Endothelial cell of umbilical vein (primary cell): ENCODE data around the gene ZDHHC14. TPM values are rescaled to one million over a fixed set of nuclear protein-coding genes. Genes with fewer than 3 reads are reported as not detected.

Experiments used
- BruUV-seq: library from RNA; stranded (reverse); fragments of 400-500 nt; replicated peaks from 2 replicates; lab custom pipeline; 2021; lab: Mats Ljungman, UMichigan
- CTCF ChIA-PET: fragments of 300-600, 350-600 bp; sonication (Branson Sonifier 250); formaldehyde crosslinking; loops from one replicate; lab custom pipeline; 2021; ENCODE audit warnings: antibody characterized with exemption, inconsistent platforms; lab: Charles Lee
- POLR2A ChIA-PET: fragments of 300-600, 350-600 bp; sonication (Branson Sonifier 250); formaldehyde crosslinking; loops from one replicate; lab custom pipeline; 2021; ENCODE audit warnings: antibody characterized with exemption, inconsistent platforms; lab: Charles Lee
- DNase-seq: peaks from one replicate; pipeline ENCODE4 v3.0.0-alpha.2; 2011; ENCODE audit warnings: low read depth, low spot score
- FAIRE-seq: peaks from 2 replicates; lab custom pipeline; 2011; peaks lifted over from hg19 to GRCh38; lab: Jason Lieb, UNC
- H2AFZ ChIP-seq: 2 replicates; pipeline ENCODE4 v1.6.0; 2012; ENCODE audit warnings: low read depth, low read length, control low read depth, inconsistent platforms
- H3K27ac ChIP-seq: 2 replicates; pipeline ENCODE4 v1.5.1; 2011; ENCODE audit warnings: low read depth, mild to moderate bottlenecking, control low read depth, low read length, moderate library complexity; ENCODE audit not compliant: insufficient read depth
- H3K27me3 ChIP-seq, 2 experiments: 2 replicates each; pipeline versions ENCODE4 v1.6.0 to v1.6.1; 2011; ENCODE audit warnings: low read length in 2 of 2, mixed read lengths in 1 of 2; ENCODE audit not compliant: control insufficient read depth in 2 of 2, insufficient read depth in 2 of 2
- H3K36me3 ChIP-seq, 2 experiments: 2 replicates in 1 of 2; 3 replicates in 1 of 2; pipeline ENCODE4 v1.5.1; 2011; ENCODE audit warnings: low read length in 2 of 2, mild to moderate bottlenecking in 1 of 2, moderate library complexity in 1 of 2; ENCODE audit not compliant: control insufficient read depth in 2 of 2, insufficient read depth in 2 of 2; ENCODE audit errors: extremely low read depth in 1 of 2
- H3K4me1 ChIP-seq: 3 replicates; pipeline ENCODE4 v1.5.1; 2011; ENCODE audit warnings: mild to moderate bottlenecking, low read length; ENCODE audit not compliant: control insufficient read depth, insufficient read depth; ENCODE audit errors: extremely low read depth
- H3K4me2 ChIP-seq: 2 replicates; pipeline ENCODE4 v1.6.1; 2011; ENCODE audit warnings: low read length, control low read depth, mixed read lengths; ENCODE audit not compliant: insufficient read depth
- H3K4me3 ChIP-seq, 3 experiments: fragments of 200-600 bp in 1 of 3; sonication (generic), shearing (Covaris generic) in 1 of 3; replicated peaks in 1 of 3; 2 replicates each; pipeline ENCODE4 v1.5.1; 2011 to 2016; ENCODE audit warnings: control low read depth in 3 of 3, low read length in 3 of 3, mild to moderate bottlenecking in 2 of 3, inconsistent platforms in 1 of 3, low read depth in 1 of 3, moderate library complexity in 1 of 3; ENCODE audit not compliant: insufficient read depth in 1 of 3
- H3K79me2 ChIP-seq: 2 replicates; pipeline ENCODE4 v1.6.0; 2012; ENCODE audit warnings: low read length, inconsistent platforms; ENCODE audit not compliant: control insufficient read depth, insufficient read depth
- H3K9ac ChIP-seq: replicated peaks from 2 replicates; pipeline ENCODE3; 2011; ENCODE audit warnings: low read length, control low read depth; ENCODE audit not compliant: insufficient read depth; ENCODE audit errors: extremely low read depth
- H3K9me1 ChIP-seq: replicated peaks from 3 replicates; pipeline ENCODE4 v1.6.0; 2011; ENCODE audit warnings: mild to moderate bottlenecking, low read length; ENCODE audit not compliant: control insufficient read depth, insufficient read depth; ENCODE audit errors: extremely low read depth
- H3K9me3 ChIP-seq: replicated peaks from 2 replicates; pipeline ENCODE4 v1.5.1; 2012; ENCODE audit warnings: low read length, inconsistent platforms; ENCODE audit not compliant: control insufficient read depth, insufficient read depth
- H4K20me1 ChIP-seq: replicated peaks from 2 replicates; pipeline ENCODE3; 2011; ENCODE audit warnings: mild to moderate bottlenecking, low read length; ENCODE audit not compliant: control insufficient read depth, insufficient read depth; ENCODE audit errors: extremely low read depth
- EZH2 ChIP-seq: IDR thresholded peaks from 2 replicates; pipeline ENCODE4 v1.6.1; 2012; ENCODE audit warnings: borderline replicate concordance, low read depth, mild to moderate bottlenecking, moderate library complexity, low read length, inconsistent platforms; ENCODE audit not compliant: severe bottlenecking
- FOS ChIP-seq: IDR thresholded peaks from 2 replicates; pipeline ENCODE4 v1.6.1; 2011; ENCODE audit warnings: mild to moderate bottlenecking, low read length, moderate library complexity, borderline replicate concordance; ENCODE audit not compliant: insufficient read depth
- GATA2 ChIP-seq: IDR thresholded peaks from 2 replicates; pipeline ENCODE4 v1.7.0; 2011; ENCODE audit warnings: low read depth, mild to moderate bottlenecking, moderate library complexity, mixed read lengths, low read length; ENCODE audit not compliant: insufficient read length, insufficient read depth
- JUN ChIP-seq: IDR thresholded peaks from 2 replicates; pipeline ENCODE4 v1.6.1; 2011; ENCODE audit warnings: borderline replicate concordance, low read depth; ENCODE audit not compliant: insufficient read length, insufficient read depth
- MYC ChIP-seq: IDR thresholded peaks from one replicate; pipeline ENCODE4 v1.6.1; 2011; ENCODE audit warnings: mild to moderate bottlenecking, low read depth, low read length
- POLR2A ChIP-seq: IDR thresholded peaks from 2 replicates; pipeline ENCODE4 v1.6.1; 2012; ENCODE audit warnings: low read depth, mild to moderate bottlenecking, control low read depth, low read length
- POLR2AphosphoS5 ChIP-seq: IDR thresholded peaks from 2 replicates; pipeline ENCODE4 v1.6.1; 2012; ENCODE audit warnings: low read depth, mild to moderate bottlenecking, control low read depth, low read length, moderate library complexity; ENCODE audit not compliant: insufficient read depth
- dilution Hi-C: fragments of 300-500 bp; cut with MboI; formaldehyde crosslinking; loops from one replicate; pipeline ENCODE4 v1.15.0; 2019; ENCODE audit warnings: low sequenced_read_pairs; ENCODE audit not compliant: extremely low pct_ligation_motif_present
- intact Hi-C: fragments of 100-400 bp; cut with micrococcal nuclease; formaldehyde crosslinking; loops from one replicate; pipeline ENCODE4 v1.10.0; 2022
- polyA plus RNA-seq, 4 experiments: library from polyadenylated mRNA; depleted of rRNA in 3 of 4; stranded (reverse) in 3 of 4; unstranded in 1 of 4; fragments of >200 nt; gene quantifications; 2 replicates each; pipeline versions ENCODE4 v1.2.1 to v1.2.3, GENCODE V29; 2011 to 2012; ENCODE audit warnings: missing spikeins in 1 of 4
- total RNA-seq: library from RNA; stranded (reverse); gene quantifications from 2 replicates; pipeline ENCODE4 v1.2.3, GENCODE V29; 2021
- TF ChIP-seq, protein P1 (sequence below), 2 donors: IDR thresholded peaks; 1 replicate in 1 of 2; 2 replicates in 1 of 2; pipeline ENCODE4 v1.5.1; 2011; ENCODE audit warnings: low read length in 2 of 2, mild to moderate bottlenecking in 2 of 2, moderate library complexity in 2 of 2, control low read depth in 1 of 2, inconsistent platforms in 1 of 2, low read depth in 1 of 2; ENCODE audit not compliant: insufficient read depth in 1 of 2; ENCODE audit errors: extremely low read depth in 1 of 2
- TF ChIP-seq, protein P2 (sequence below): IDR thresholded peaks from 2 replicates; pipeline ENCODE4 v1.6.1; 2011; ENCODE audit not compliant: insufficient read depth, insufficient read length

The ZDHHC14 gene
- total and polyA plus RNA-seq, 2 donors (not counting 3 experiments of a cell fraction or from before 2014, with no cell fraction given): 23.0 to 25.6 TPM

DNA sequence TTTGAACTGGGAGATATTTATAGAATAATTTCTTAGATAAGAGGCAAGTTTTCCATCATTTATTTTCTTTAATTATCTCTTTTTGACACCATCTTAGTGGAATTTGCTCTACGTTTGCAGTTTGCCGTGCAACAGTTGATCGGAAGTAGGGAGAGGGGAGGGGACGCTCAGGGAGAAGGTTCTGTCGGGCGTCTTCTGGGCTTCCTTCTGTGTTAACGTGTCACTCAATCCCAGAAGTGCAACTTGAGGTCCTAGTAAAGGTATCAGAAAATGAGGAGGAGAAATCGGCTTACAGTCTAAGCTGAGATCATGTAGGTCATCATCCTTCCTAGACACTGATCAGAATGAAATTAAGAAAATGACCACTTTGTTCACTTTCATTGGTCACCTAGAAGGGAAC lies 293.1 kb downstream of the ZDHHC14 start:
- H3K4me3 ChIP-seq: no peak overlapping the region
- FAIRE-seq (no peak), DNase-seq (no peak)
- H3K27ac ChIP-seq: no peak overlapping the region
- peaks cover 0 to 3% of the 10 kb centered on the region in 2 experiments for H3K36me3 ChIP-seq
- no peak overlapping the region for H3K4me2 ChIP-seq
- dilution Hi-C loops (no loop called here), intact Hi-C loops (no loop called here)
- TF ChIP-seq GATA2 (no peak), POLR2AphosphoS5 (no peak), FOS (no peak), JUN (no peak), MYC (no peak), EZH2 (no peak), POLR2A (no peak)
- TF ChIP-seq, protein P1, sequence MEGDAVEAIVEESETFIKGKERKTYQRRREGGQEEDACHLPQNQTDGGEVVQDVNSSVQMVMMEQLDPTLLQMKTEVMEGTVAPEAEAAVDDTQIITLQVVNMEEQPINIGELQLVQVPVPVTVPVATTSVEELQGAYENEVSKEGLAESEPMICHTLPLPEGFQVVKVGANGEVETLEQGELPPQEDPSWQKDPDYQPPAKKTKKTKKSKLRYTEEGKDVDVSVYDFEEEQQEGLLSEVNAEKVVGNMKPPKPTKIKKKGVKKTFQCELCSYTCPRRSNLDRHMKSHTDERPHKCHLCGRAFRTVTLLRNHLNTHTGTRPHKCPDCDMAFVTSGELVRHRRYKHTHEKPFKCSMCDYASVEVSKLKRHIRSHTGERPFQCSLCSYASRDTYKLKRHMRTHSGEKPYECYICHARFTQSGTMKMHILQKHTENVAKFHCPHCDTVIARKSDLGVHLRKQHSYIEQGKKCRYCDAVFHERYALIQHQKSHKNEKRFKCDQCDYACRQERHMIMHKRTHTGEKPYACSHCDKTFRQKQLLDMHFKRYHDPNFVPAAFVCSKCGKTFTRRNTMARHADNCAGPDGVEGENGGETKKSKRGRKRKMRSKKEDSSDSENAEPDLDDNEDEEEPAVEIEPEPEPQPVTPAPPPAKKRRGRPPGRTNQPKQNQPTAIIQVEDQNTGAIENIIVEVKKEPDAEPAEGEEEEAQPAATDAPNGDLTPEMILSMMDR (IDR thresholded peaks at IDR 0.05; ENCODE audit: extremely low read depth in 1 of 2, insufficient read depth in 1 of 2, low read depth in 1 of 2, low read length in 2 of 2): no peak
- TF ChIP-seq, protein P2, sequence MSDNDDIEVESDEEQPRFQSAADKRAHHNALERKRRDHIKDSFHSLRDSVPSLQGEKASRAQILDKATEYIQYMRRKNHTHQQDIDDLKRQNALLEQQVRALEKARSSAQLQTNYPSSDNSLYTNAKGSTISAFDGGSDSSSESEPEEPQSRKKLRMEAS: no peak
- no TSS peak for BruUV-seq
- H3K9me1 ChIP-seq: no peaks in the 10 kb centered on the region
- H3K4me1 ChIP-seq: peaks cover 7% of the 10 kb centered on the region
- H4K20me1 ChIP-seq: no peaks in the 10 kb centered on the region
- no peaks in the 10 kb centered on the region for H3K79me2 ChIP-seq
- POLR2A ChIA-PET: no interaction called here
- no peak overlapping the region for H3K9ac ChIP-seq
- peaks cover 0 to 3% of the 10 kb centered on the region in 2 experiments for H3K27me3 ChIP-seq
- no peak overlapping the region for H2AFZ ChIP-seq
- CTCF ChIA-PET: no interaction called here
- H3K9me3 ChIP-seq: no peaks in the 10 kb centered on the region
